Tibial nerve (tissue), 4 donors: ENCODE data around the gene IFNK. TPM values are rescaled to one million over a fixed set of nuclear protein-coding genes. Genes with fewer than 3 reads are reported as not detected.

ENCODE experiments used
- DNase-seq, 2 donors: peaks; one replicate each; pipeline ENCODE4 v3.0.0-alpha.2; 2019; ENCODE audit warnings: low spot score in 2 of 2
- H3K27ac ChIP-seq, 4 donors: fragments of 200-600 bp; sonication (generic) in 3 of 4; one replicate each; pipeline ENCODE4 v1.5.1; 2017 to 2019; ENCODE audit warnings: mild to moderate bottlenecking in 1 of 4
- H3K27me3 ChIP-seq, 2 donors: fragments of 200-600 bp; sonication (generic) in 1 of 2; one replicate each; pipeline versions ENCODE4 v1.5.1 to v1.6.0; 2017 to 2019
- H3K36me3 ChIP-seq, 3 donors: fragments of 200-600 bp; sonication (generic); one replicate each; pipeline ENCODE4 v1.5.1; 2018 to 2019
- H3K4me1 ChIP-seq, 4 donors: fragments of 200-600 bp; sonication (generic) in 3 of 4; one replicate each; pipeline ENCODE4 v1.5.1; 2017 to 2019
- H3K4me3 ChIP-seq, 4 donors: fragments of 200-600 bp; sonication (generic) in 3 of 4; one replicate each; pipeline ENCODE4 v1.5.1; 2017 to 2019; ENCODE audit warnings: mild to moderate bottlenecking in 1 of 4, moderate library complexity in 1 of 4
- H3K9me3 ChIP-seq, 4 donors: fragments of 200-600 bp; sonication (generic) in 3 of 4; one replicate each; pipeline ENCODE4 v1.5.1; 2017 to 2019
- EP300 ChIP-seq, 2 donors: sonication (generic); formaldehyde crosslinking; IDR thresholded peaks; one replicate each; pipeline ENCODE4 v1.6.1; 2017; ENCODE audit warnings: antibody characterized with exemption in 2 of 2, mild to moderate bottlenecking in 1 of 2
- POLR2A ChIP-seq, 2 donors: fragments of 450-650 bp; IDR thresholded peaks; one replicate each; pipeline ENCODE4 v1.6.1; 2017; ENCODE audit warnings: antibody characterized with exemption in 2 of 2, mild to moderate bottlenecking in 2 of 2, moderate library complexity in 2 of 2
- WGBS, 2 donors: methylation state at CpG; one replicate each; pipeline ENCODE4 v1.1.5; 2018; 5-methylcytosine and 5-hydroxymethylcytosine counted together
- total RNA-seq, 4 donors: library from RNA; depleted of rRNA; stranded (reverse); fragments of >200 nt; gene quantifications; one replicate each; pipeline ENCODE4 v1.1.0, GENCODE V29; 2016
- TF ChIP-seq, protein P1 (sequence below), 5 experiments: fragments of 200-600 bp in 3 of 5; fragments of 450-650 bp in 2 of 5; sonication (generic) in 3 of 5; IDR thresholded peaks; one replicate each; pipeline ENCODE4 v1.5.1; 2016 to 2019; ENCODE audit warnings: antibody characterized with exemption in 5 of 5, mild to moderate bottlenecking in 3 of 5, moderate library complexity in 2 of 5

Gene IFNK
- total RNA-seq, 4 donors from 2014 or later: not detected

DNA sequence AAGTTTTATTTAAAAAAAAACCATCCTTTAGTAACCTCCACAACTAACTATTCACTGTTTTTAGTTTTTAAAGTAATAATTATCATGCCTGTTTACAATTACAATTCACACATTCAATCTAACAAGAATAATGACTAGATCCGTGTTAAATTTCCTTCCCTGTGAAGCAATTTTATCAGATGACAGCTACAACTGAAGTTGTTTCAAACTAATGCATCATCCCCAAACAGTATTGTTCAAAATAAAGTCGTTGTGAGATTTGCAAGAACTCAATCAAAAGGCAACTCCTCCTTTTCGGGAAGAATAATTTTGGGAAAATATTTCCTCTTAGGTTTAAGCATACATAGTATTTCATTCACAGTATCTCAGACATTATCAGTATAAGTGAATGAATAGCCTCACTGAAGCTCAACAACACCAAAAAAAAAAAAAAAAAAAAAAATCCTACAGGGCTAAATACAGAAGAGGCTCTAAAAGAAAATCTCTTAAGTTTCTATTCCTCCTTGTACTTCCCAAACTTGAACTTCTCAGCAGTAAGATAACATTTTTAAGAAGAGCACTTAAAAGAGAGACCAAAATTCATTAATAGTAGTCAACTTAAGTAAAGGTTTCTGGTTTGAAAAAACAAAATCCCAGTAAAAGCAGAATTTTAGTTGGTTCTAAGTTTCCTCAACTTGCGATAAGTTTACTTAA is 39.8 kb downstream of the IFNK start:
- H3K36me3 ChIP-seq: peaks cover 0 to 35% (median 0%) of the 10 kb centered on the region in 3 donors
- no peak overlapping the region for H3K27ac ChIP-seq

DNA sequence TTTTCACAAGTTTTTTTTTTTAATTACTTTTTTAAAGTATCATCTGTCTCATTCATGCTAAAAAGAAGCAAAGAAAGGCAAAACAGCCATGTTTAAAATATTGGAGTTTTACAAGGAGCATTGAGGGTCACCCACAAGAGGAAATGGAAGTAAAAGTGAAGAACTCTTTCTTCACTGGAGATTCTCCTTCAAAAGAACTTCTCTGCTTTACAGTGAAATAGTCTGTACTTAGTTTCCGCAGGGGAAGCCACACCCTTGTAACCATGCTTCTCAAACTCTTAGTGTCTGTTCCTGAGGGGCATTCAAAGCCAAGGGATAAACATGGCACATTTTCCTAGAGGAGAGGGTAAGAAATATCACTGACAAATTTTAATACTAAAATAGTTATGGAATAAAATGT is 40.6 kb downstream of the IFNK start:
- Histone ChIP-seq H3K9me3 (no peaks in the 10 kb centered on the region), H3K27me3 (no peaks in the 10 kb centered on the region), H3K4me3 (no peak overlapping the region), H3K4me1 (peaks cover 0 to 9% (median 0%) of the 10 kb centered on the region in 4 donors), H3K27ac (no peak overlapping the region), H3K36me3 (peaks cover 0 to 27% (median 0%) of the 10 kb centered on the region in 3 donors)
- 89 to 91% methylated on average over 1 of the region's 1 CpG for WGBS, 2 donors
- no peak for DNase-seq
- TF ChIP-seq POLR2A (IDR thresholded peaks at IDR 0.05) (no peak), EP300 (IDR thresholded peaks at IDR 0.05) (no peak)
- TF ChIP-seq, protein P1, sequence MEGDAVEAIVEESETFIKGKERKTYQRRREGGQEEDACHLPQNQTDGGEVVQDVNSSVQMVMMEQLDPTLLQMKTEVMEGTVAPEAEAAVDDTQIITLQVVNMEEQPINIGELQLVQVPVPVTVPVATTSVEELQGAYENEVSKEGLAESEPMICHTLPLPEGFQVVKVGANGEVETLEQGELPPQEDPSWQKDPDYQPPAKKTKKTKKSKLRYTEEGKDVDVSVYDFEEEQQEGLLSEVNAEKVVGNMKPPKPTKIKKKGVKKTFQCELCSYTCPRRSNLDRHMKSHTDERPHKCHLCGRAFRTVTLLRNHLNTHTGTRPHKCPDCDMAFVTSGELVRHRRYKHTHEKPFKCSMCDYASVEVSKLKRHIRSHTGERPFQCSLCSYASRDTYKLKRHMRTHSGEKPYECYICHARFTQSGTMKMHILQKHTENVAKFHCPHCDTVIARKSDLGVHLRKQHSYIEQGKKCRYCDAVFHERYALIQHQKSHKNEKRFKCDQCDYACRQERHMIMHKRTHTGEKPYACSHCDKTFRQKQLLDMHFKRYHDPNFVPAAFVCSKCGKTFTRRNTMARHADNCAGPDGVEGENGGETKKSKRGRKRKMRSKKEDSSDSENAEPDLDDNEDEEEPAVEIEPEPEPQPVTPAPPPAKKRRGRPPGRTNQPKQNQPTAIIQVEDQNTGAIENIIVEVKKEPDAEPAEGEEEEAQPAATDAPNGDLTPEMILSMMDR (IDR thresholded peaks at IDR 0.05): no peak

More for the DNA sequence above, 39.8 kb downstream of the IFNK start:
- Histone ChIP-seq H3K4me1 (peaks cover 0 to 9% (median 0%) of the 10 kb centered on the region in 4 donors), H3K27me3 (no peaks in the 10 kb centered on the region), H3K4me3 (no peak overlapping the region), H3K9me3 (no peaks in the 10 kb centered on the region)
- WGBS, 2 donors: 80 to 85% methylated on average over 4 of the region's 4 CpGs
- DNase-seq: no peak
- TF ChIP-seq, protein P1 (IDR thresholded peaks at IDR 0.05): no peak

DNA sequence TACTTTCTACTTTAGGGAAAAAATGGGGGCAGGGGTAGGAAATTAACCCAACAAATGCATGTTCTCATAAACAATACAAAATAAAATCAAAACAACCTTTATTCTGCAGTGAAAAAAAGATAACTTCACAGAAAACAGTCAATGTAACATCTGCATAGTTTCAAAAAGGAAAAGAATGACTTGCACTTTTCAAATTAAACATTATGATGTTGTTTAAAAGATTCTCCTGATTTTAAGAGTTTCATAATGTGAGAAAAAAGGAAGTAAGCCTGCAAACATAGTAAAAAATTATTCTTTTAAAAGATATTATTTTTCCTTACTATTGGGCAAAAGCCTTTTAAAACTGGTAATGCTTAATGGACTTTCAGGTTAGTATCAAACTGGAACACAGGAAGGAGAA is 41.6 kb downstream of the IFNK start:
- Histone ChIP-seq H3K36me3 (peaks cover 0 to 24% (median 0%) of the 10 kb centered on the region in 3 donors), H3K4me1 (peaks cover 0 to 9% (median 0%) of the 10 kb centered on the region in 4 donors), H3K27ac (no peak overlapping the region), H3K4me3 (no peak overlapping the region), H3K27me3 (no peaks in the 10 kb centered on the region), H3K9me3 (no peaks in the 10 kb centered on the region)
- TF ChIP-seq EP300 (IDR thresholded peaks at IDR 0.05) (no peak), POLR2A (IDR thresholded peaks at IDR 0.05) (no peak)
- TF ChIP-seq, protein P1 (IDR thresholded peaks at IDR 0.05): no peak
- no peak for DNase-seq

DNA sequence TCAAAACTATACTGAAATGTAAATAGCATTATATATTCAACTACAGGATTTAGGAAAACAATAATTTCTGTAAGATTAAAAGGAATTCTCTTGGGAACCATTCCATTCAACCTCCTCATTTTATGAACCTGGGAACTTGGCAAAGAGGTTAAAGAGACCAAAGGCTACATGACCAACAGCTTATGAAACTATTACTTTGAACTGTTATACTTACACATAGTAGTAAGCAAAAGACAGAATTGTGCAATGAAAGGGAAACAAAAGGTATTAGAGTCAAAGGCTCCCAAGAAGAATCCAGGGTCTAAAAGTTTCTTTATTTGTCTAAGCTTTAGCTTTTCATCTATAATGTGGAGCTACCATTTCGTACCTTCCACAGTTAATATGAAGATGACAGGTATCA is 42.0 kb downstream of the IFNK start:
- DNase-seq: no peak
- peaks cover 0 to 9% (median 0%) of the 10 kb centered on the region in 4 donors for H3K4me1 ChIP-seq
- no peak overlapping the region for H3K4me3 ChIP-seq
- TF ChIP-seq POLR2A (IDR thresholded peaks at IDR 0.05): no peak
- TF ChIP-seq, protein P1 (IDR thresholded peaks at IDR 0.05): no peak
- TF ChIP-seq EP300 (IDR thresholded peaks at IDR 0.05): no peak
- H3K27ac ChIP-seq: no peak overlapping the region
- 96 to 97% methylated on average over 1 of the region's 1 CpG for WGBS, 2 donors
- peaks cover 0 to 20% (median 0%) of the 10 kb centered on the region in 3 donors for H3K36me3 ChIP-seq
- H3K9me3 ChIP-seq: no peaks in the 10 kb centered on the region
- H3K27me3 ChIP-seq: no peaks in the 10 kb centered on the region

DNA sequence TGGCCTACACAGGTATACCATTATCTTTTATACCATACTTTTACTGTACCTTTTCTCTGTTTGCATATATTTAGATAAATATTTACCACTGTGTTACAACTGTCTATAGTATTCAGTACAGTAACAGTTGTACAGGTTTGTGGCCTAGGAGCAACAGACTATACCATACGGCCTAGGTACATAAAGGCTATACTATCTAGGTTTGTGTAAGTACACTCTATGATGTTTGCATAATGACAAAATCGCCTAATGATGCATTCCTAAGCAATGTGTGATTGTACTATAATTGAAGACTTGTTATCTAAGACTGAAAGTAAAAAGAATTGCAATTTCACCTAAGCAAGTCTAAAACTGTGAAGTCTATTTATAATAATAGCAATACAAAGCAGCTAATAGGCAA is 45.3 kb downstream of the IFNK start:
- H3K4me3 ChIP-seq: no peak overlapping the region
- no peak overlapping the region for H3K27ac ChIP-seq
- no peak for TF ChIP-seq EP300 (IDR thresholded peaks at IDR 0.05)
- TF ChIP-seq POLR2A (IDR thresholded peaks at IDR 0.05): no peak
- TF ChIP-seq, protein P1 (IDR thresholded peaks at IDR 0.05): no peak
- H3K9me3 ChIP-seq: no peaks in the 10 kb centered on the region
- WGBS, 2 donors: 90 to 92% methylated on average over 2 of the region's 2 CpGs
- no peaks in the 10 kb centered on the region for H3K27me3 ChIP-seq
- no peak for DNase-seq
- H3K36me3 ChIP-seq: peaks cover 0 to 14% (median 0%) of the 10 kb centered on the region in 3 donors
- H3K4me1 ChIP-seq: peaks cover 0 to 21% (median 11%) of the 10 kb centered on the region in 4 donors
